Small intestine (tissue), 7 donors: ENCODE data around the gene LYPD6. TPM values are rescaled to one million over a fixed set of nuclear protein-coding genes. Genes with fewer than 3 reads are reported as not detected.
"Not testable (repeated sequence)": the region's sequence is repeated elsewhere in the genome, so short reads cannot be mapped to it uniquely, and the experiment has no call there.

Source experiments
- DNase-seq, 2 donors: peaks; one replicate each; pipeline versions ENCODE4 v3.0.0 to v3.0.0-alpha.2; 2013
- FAIRE-seq: peaks from 2 replicates; lab custom pipeline; 2012; peaks lifted over from hg19 to GRCh38; lab: Jason Lieb, UNC
- H3K27ac ChIP-seq, 3 donors: one replicate each; pipeline ENCODE4 v1.5.1; 2013; ENCODE audit warnings: low read length in 2 of 3, mild to moderate bottlenecking in 2 of 3, control low read depth in 1 of 3, inconsistent platforms in 1 of 3, low read depth in 1 of 3, moderate library complexity in 1 of 3
- H3K27me3 ChIP-seq, 3 donors: one replicate each; pipeline ENCODE4 v1.6.1; 2013; ENCODE audit warnings: low read length in 3 of 3, inconsistent platforms in 1 of 3; ENCODE audit not compliant: control insufficient read depth in 3 of 3, insufficient read depth in 3 of 3
- H3K36me3 ChIP-seq, 3 donors: one replicate each; pipeline ENCODE4 v1.6.1; 2013; ENCODE audit warnings: low read length in 3 of 3, inconsistent platforms in 1 of 3, low read depth in 1 of 3, mild to moderate bottlenecking in 1 of 3, moderate library complexity in 1 of 3; ENCODE audit not compliant: control insufficient read depth in 3 of 3, insufficient read depth in 2 of 3
- H3K4me1 ChIP-seq, 3 donors: one replicate each; pipeline ENCODE4 v1.6.1; 2013; ENCODE audit warnings: low read length in 2 of 3, inconsistent platforms in 1 of 3, low read depth in 1 of 3, mild to moderate bottlenecking in 1 of 3, moderate library complexity in 1 of 3; ENCODE audit not compliant: control insufficient read depth in 3 of 3, insufficient read depth in 2 of 3
- H3K4me3 ChIP-seq, 3 donors: one replicate each; pipeline ENCODE4 v1.5.1; 2013; ENCODE audit warnings: low read length in 3 of 3, control low read depth in 1 of 3, inconsistent platforms in 1 of 3, low read depth in 1 of 3, mild to moderate bottlenecking in 1 of 3, moderate library complexity in 1 of 3
- H3K9me3 ChIP-seq, 2 donors: one replicate each; pipeline ENCODE4 v1.6.1; 2013; ENCODE audit warnings: low read depth in 1 of 2, low read length in 1 of 2; ENCODE audit not compliant: control insufficient read depth in 2 of 2, insufficient read depth in 1 of 2
- WGBS, 3 donors: extraction: QIAGEN DNeasy Blood & Tissue Kit; methylation state at CpG; one replicate each; pipeline ENCODE4 v1.1.7; 2013; 5-methylcytosine and 5-hydroxymethylcytosine counted together
- polyA plus RNA-seq, 4 donors: library from polyadenylated mRNA; stranded (reverse) in 3 of 4; unstranded in 1 of 4; fragments of 200-250 nt in 3 of 4; fragments of 120-200 nt in 1 of 4; gene quantifications; one replicate each; pipeline versions ENCODE4 v1.2.1 to v1.2.3, GENCODE V29; 2013
- donor health status: healthy with polysubstance abuse.
- donor health status: control.
- donor health status: control.
- donor health status: Bipolar disorder and iron deficiency.
- donor health status: healthy.

Gene LYPD6
- polyA plus RNA-seq, 4 donors = 1.8 to 4.6 (median 2.8) TPM

DNA sequence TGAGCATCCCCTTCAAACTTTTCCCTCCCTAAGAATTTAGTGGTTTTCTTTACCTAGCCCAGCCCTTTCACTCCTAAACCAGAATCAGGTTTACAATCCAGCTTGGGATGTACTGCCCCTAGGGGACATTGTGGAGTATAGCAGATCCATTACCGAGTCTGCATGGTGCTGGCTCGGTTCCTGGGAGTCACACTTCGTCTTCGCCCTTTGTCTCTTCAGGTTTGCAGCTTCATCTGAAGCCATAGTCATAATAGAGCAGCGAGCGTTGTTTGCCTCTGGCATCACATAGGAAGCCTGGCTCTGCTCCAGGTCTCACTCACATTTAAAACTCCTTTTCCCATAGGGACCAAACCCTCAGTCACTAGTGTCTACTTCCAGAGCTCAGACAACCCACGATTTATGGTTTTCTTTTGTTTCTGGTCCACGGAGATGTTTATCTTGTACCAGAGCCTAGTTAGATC, 16.8 kb upstream of the LYPD6 start:
- WGBS, 3 donors = 3 to 7% (median 5%) methylated on average over 8 of the region's 8 CpGs
- H3K9me3 ChIP-seq = no peaks in the 10 kb centered on the region
- H3K4me3 ChIP-seq = no peak overlapping the region
- peak; percentile 75 to 88 for DNase-seq
- no peak overlapping the region for H3K27ac ChIP-seq
- H3K36me3 ChIP-seq = no peaks in the 10 kb centered on the region
- peaks cover 0 to 4% (median 0%) of the 10 kb centered on the region in 3 donors for H3K4me1 ChIP-seq
- peaks cover 0 to 2% (median 0%) of the 10 kb centered on the region in 3 donors for H3K27me3 ChIP-seq
- no peak for FAIRE-seq

DNA sequence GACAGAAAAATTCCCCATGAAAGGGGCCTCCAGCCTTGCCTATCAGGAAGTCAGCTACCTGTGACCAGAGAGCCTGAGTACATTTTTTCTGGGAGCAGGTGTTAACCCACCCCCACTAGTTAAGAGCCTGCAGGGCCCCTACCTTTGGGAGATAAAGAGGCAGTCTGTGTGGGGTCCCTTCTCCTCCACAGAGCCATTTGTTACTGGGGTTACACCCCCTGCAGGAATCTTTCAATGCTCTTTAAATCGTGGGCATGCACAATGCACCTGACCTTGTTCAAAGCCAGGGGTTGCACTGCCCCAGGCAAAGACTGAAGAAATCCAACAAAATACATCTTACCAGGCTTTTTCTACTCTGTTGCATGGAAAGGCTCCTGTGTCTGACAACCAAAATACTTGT, 15.7 kb upstream of the LYPD6 start:
- Histone ChIP-seq H3K4me1 (peaks cover 0 to 4% (median 0%) of the 10 kb centered on the region in 3 donors), H3K9me3 (no peaks in the 10 kb centered on the region), H3K27me3 (peaks cover 0 to 2% (median 0%) of the 10 kb centered on the region in 3 donors), H3K4me3 (no peak overlapping the region), H3K27ac (no peak overlapping the region), H3K36me3 (no peaks in the 10 kb centered on the region)
- 53 to 72% (median 72%) methylated on average over 1 of the region's 1 CpG for WGBS, 3 donors
- peak in 1 of 2 donors; percentile 15 for DNase-seq
- FAIRE-seq = no peak

DNA sequence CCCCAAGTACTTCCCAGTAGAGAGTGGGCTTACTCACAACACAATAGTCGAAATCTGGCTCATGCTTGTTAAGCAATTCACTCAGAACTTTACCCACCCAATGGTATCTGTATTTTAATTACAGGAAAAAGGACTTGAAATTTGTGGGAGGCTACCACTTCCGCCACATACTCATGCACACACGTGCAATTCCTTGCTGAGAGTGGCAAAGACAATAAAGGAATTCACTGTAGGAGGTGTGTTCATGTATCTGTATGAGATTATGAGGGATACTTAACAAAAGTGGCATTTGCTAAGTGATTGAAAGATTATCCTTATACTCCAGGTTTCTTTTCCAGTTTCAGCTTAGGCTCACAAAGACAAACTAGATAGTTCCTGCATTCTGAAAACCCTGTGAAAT, 14.9 kb upstream of the LYPD6 start:
- H3K27ac ChIP-seq = no peak overlapping the region
- 66 to 79% (median 72%) methylated on average over 3 of the region's 3 CpGs for WGBS, 3 donors
- no peak overlapping the region for H3K4me3 ChIP-seq
- peaks cover 0 to 4% (median 0%) of the 10 kb centered on the region in 3 donors for H3K4me1 ChIP-seq
- FAIRE-seq (no peak), DNase-seq (peak in 1 of 2 donors; percentile 7)
- H3K9me3 ChIP-seq = no peaks in the 10 kb centered on the region
- H3K36me3 ChIP-seq = no peaks in the 10 kb centered on the region
- peaks cover 0 to 2% (median 2%) of the 10 kb centered on the region in 3 donors for H3K27me3 ChIP-seq

DNA sequence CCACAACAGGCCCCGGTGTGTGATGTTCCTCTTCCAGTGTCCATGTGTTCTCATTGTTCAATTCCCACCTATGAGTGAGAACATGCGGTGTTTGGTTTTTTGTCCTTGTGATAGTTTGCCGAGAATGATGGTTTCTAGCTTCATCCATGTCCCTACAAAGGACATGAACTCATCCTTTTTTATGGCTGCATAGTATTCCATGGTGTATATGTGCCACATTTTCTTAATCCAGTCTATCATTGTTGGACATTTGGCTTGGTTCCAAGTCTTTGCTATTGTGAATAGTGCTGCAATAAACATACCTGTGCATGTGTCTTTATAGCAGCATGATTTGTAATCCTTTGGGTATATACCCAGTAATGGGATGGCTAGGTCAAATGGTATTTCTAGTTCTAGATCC, 11.8 kb upstream of the LYPD6 start:
- H3K36me3 ChIP-seq, H3K27me3 ChIP-seq, H3K4me3 ChIP-seq, DNase-seq, FAIRE-seq, H3K27ac ChIP-seq, H3K4me1 ChIP-seq, H3K9me3 ChIP-seq: not testable (repeated sequence)
- 94 to 97% (median 96%) methylated on average over 3 of the region's 3 CpGs for WGBS, 3 donors

DNA sequence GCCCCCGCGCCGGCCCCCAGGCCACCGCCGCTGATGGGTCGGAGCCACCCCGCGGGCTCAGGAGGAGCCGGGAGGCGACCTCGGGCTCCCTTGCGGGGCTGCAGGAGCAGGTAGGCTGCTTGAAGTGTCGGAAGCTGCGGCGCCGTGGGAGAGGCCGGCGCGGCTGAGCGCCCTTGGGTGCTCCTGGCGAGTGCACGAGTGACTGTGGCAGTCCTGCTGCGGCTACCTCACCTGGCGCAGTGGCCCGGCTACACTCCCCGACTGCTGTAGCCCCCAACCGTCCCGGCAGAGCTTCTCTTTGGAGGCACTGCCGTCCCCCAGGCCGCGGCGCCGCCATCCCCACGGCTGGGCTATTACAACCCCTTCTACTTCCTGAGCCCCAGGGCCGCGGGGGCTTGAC, 10.0 kb upstream of the LYPD6 start:
- Histone ChIP-seq H3K4me3 (no peak overlapping the region), H3K27me3 (peaks cover 0 to 6% (median 0%) of the 10 kb centered on the region in 3 donors), H3K9me3 (no peaks in the 10 kb centered on the region), H3K36me3 (no peaks in the 10 kb centered on the region), H3K27ac (no peak overlapping the region), H3K4me1 (no peaks in the 10 kb centered on the region)
- no peak for FAIRE-seq
- no peak for DNase-seq
- WGBS, 3 donors = 62 to 73% (median 65%) methylated on average over 35 to 36 of the region's 36 CpGs

DNA sequence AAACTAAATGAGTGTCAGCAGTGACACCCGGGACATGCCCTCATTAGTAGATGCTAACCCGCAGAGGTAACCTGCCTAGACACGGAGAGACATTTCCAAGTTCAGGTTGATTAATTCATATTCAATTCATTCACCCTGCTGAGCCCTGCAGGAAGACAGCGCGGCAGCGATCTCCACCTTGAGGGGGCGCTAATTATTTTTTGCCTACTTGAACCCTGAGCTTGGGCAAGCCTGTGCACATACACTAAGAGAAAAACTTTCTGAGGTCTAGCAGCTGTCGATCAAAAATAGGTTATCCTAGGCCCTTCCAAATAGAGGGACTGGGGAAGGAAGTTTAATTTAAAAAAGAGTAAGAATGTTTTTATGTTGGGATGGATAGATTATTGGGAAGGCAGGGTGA, 1.3 kb upstream of the LYPD6 start:
- Histone ChIP-seq H3K9me3 (no peaks in the 10 kb centered on the region), H3K4me1 (peaks cover 0 to 3% (median 0%) of the 10 kb centered on the region in 3 donors), H3K36me3 (no peaks in the 10 kb centered on the region), H3K27ac (peak overlapping the region in 1 of 3 donors; percentile 79), H3K4me3 (peak overlapping the region in 2 of 3 donors; percentile 50 to 83), H3K27me3 (peaks cover 0 to 2% (median 0%) of the 10 kb centered on the region in 3 donors)
- WGBS, 3 donors = 26 to 39% (median 37%) methylated on average over 8 of the region's 8 CpGs
- DNase-seq = peak; percentile 34 to 39
- FAIRE-seq = no peak

DNA sequence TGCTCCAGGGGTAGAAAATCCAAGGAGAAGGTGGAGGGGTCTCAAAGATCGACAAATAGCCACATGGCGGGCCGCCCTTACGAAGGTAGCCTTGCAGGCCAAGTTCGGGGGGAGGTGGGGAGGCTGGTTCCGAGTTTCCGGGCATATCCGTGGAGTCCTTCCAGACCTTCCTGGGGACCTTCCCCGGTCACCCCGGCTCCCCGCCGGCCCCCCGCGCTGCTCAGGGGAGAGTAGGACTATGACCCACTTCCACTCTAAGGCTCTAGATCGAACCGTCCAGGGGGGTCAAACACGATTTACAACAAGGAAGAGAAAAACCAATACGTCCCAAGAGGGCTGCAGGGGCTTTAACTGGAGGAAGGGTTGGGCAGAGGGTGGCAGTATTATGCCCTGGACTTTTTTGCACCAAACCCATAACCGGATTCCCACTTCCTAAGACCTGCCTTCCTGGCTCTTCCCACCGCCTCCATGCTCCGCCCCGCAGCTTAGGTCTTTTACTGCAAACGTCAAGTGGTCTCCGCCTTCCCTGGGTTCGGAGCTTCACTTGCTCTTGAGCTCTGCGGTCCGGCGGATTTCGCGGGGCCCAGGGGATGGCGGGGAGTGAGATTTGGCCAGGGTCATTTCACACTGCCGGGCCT, 779 bp upstream of the LYPD6 start:
- no peak for FAIRE-seq

DNA sequence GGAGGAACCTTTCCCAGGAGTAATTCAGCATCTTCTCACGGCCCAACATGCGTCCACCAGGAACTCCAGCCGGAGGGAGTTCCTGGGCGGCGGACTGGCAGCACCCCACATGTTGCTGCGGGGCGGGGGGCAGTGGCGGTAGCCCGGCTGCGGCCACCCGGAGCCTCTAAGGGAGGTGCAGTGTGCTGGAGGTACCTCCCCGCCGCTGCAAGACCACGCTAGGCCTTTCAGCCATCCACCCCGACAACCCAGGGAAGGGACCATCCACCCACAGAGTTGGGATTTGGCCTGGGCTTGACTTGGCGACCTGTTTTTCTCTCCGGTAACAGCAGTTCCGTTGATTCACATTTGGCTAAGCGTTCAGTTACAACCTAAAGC, 625 bp downstream of the LYPD6 start:
- H3K36me3 ChIP-seq = no peaks in the 10 kb centered on the region
- H3K4me3 ChIP-seq = peak overlapping the region in 2 of 3 donors; percentile 50 to 87
- H3K27me3 ChIP-seq = peaks cover 0 to 2% (median 0%) of the 10 kb centered on the region in 3 donors
- H3K9me3 ChIP-seq = no peaks in the 10 kb centered on the region
- 2 to 6% (median 3%) methylated on average over 16 to 19 of the region's 19 CpGs for WGBS, 3 donors
- FAIRE-seq (no peak), DNase-seq (peak in 1 of 2 donors; percentile 13)
- H3K4me1 ChIP-seq = peaks cover 0 to 3% (median 0%) of the 10 kb centered on the region in 3 donors
- no peak overlapping the region for H3K27ac ChIP-seq

More for the DNA sequence above, 779 bp upstream of the LYPD6 start:
- no peaks in the 10 kb centered on the region for H3K36me3 ChIP-seq
- peaks cover 0 to 3% (median 0%) of the 10 kb centered on the region in 3 donors for H3K4me1 ChIP-seq
- H3K9me3 ChIP-seq = no peaks in the 10 kb centered on the region
- WGBS, 3 donors = 8 to 10% (median 9%) methylated on average over 32 of the region's 32 CpGs
- H3K27ac ChIP-seq = peak overlapping the region in 2 of 3 donors; percentile 5 to 79
- DNase-seq = peak; percentile 77 to 92
- peak overlapping the region; percentile 40 to 83 (median 50) for H3K4me3 ChIP-seq
- H3K27me3 ChIP-seq = peaks cover 0 to 2% (median 0%) of the 10 kb centered on the region in 3 donors
